ENCODE results near the gene KLK12.

Gene KLK12

GRCh38 chr19:51016798-51017683 lies 17.8 kb downstream of the KLK12 start (continued):
- TF ChIP-seq ZNF776 (tag by site-specific recombination; IDR thresholded peaks at IDR 0.05; ENCODE audit: borderline replicate concordance) (no peak), GLI2 (tag by site-specific recombination; IDR thresholded peaks at IDR 0.05; ENCODE audit: borderline replicate concordance, low read depth) (no peak), ZNF223 (tag by site-specific recombination; IDR thresholded peaks at IDR 0.05) (no peak), ZNF341 (tag by site-specific recombination; IDR thresholded peaks at IDR 0.05; ENCODE audit: low read depth) (no peak), HOXD13 (CRISPR knock-in tag; IDR thresholded peaks at IDR 0.05; ENCODE audit: borderline replicate concordance) (no peak), ZNF324 (tag by site-specific recombination; IDR thresholded peaks at IDR 0.05) (no peak), ZBTB1 (tag by site-specific recombination; IDR thresholded peaks at IDR 0.05) (no peak), KLF9 (tag by site-specific recombination; IDR thresholded peaks at IDR 0.05; ENCODE audit: low read depth) (peak; percentile 37; the same call in 1 of the 2 replicates), ZNF211 (tag by site-specific recombination; IDR thresholded peaks at IDR 0.05; ENCODE audit: low read depth) (no peak), ZNF521 (tag by site-specific recombination; IDR thresholded peaks at IDR 0.05) (no peak), ZNF169 (tag by site-specific recombination; IDR thresholded peaks at IDR 0.05) (no peak), ZFHX2 (tag by site-specific recombination; conservative IDR thresholded peaks at IDR 0.05) (peak; percentile 94), ZNF626 (tag by site-specific recombination; IDR thresholded peaks at IDR 0.05) (no peak), ZNF148 (tag by site-specific recombination; IDR thresholded peaks at IDR 0.05; ENCODE audit: borderline replicate concordance) (no peak), GLIS2 (tag by site-specific recombination; IDR thresholded peaks at IDR 0.05) (peak; percentile 96), HIC1 (tag by site-specific recombination; IDR thresholded peaks at IDR 0.05) (no peak), ZNF266 (tag by site-specific recombination; IDR thresholded peaks at IDR 0.05; ENCODE audit: low read depth) (no peak), ZNF610 (tag by site-specific recombination; IDR thresholded peaks at IDR 0.05; ENCODE audit: borderline replicate concordance) (no peak), SP7 (tag by site-specific recombination; IDR thresholded peaks at IDR 0.05) (0 out of 2 replicates have a peak, but pooled peaks have one; percentile 56), ZIC2 (tag by site-specific recombination; IDR thresholded peaks at IDR 0.05) (peak; percentile 81), SP3 (tag by site-specific recombination; IDR thresholded peaks at IDR 0.05) (peak; percentile 92), ZNF174 (tag by site-specific recombination; IDR thresholded peaks at IDR 0.05) (no peak), ZNF37A (tag by site-specific recombination; IDR thresholded peaks at IDR 0.05) (no peak), ZBTB44 (tag by site-specific recombination; IDR thresholded peaks at IDR 0.05) (no peak), GLIS1 (tag by site-specific recombination; IDR thresholded peaks at IDR 0.05) (peak; percentile 98), ZNF24 (tag by site-specific recombination; IDR thresholded peaks at IDR 0.05) (no peak; the same call in 1 of the 2 replicates), ZNF560 (tag by site-specific recombination; IDR thresholded peaks at IDR 0.05; ENCODE audit: borderline replicate concordance) (no peak), ZNF155 (tag by site-specific recombination; IDR thresholded peaks at IDR 0.05) (no peak), ZNF623 (tag by site-specific recombination; IDR thresholded peaks at IDR 0.05) (no peak), ZNF140 (tag by site-specific recombination; IDR thresholded peaks at IDR 0.05) (no peak), MZF1 (tag by site-specific recombination; IDR thresholded peaks at IDR 0.05; ENCODE audit: borderline replicate concordance) (no peak), MYNN (tag by site-specific recombination; IDR thresholded peaks at IDR 0.05; ENCODE audit: borderline replicate concordance) (no peak), ZNF701 (tag by site-specific recombination; IDR thresholded peaks at IDR 0.05) (no peak), ZNF501 (tag by site-specific recombination; IDR thresholded peaks at IDR 0.05) (no peak), ZNF510 (tag by site-specific recombination; IDR thresholded peaks at IDR 0.05; ENCODE audit: insufficient replicate concordance) (no peak)
